ENCODE measurements around the gene PDXDC1. TPM values are rescaled to one million over a fixed set of nuclear protein-coding genes. Genes with fewer than 3 reads are reported as not detected.
"Not testable (repeated sequence)": the region's sequence is repeated elsewhere in the genome, so short reads cannot be mapped to it uniquely, and the experiment has no call there.

The PDXDC1 gene
- total RNA-seq, 1 donor from 2014 or later = 123 TPM

GRCh38 chr16:15021429-15021828 lies 46.6 kb downstream of the PDXDC1 start:
- Histone ChIP-seq H3K4me1 (ENCODE audit: insufficient read depth, low read length) (peaks cover 17% of the 10 kb centered on the region), H3K79me2 (ENCODE audit: insufficient read depth, low read length) (peaks cover 10% of the 10 kb centered on the region), H4K20me1 (ENCODE audit: insufficient read depth, low read length) (peaks cover 42% of the 10 kb centered on the region), H3K36me3 (ENCODE audit: insufficient read depth, low read length) (peaks cover 14% of the 10 kb centered on the region)
- H3K36me3 Mint-ChIP-seq (ENCODE audit: low read depth, unreplicated experiment) = peaks cover 51% of the 10 kb centered on the region
- peak; percentile 74 for DNase-seq (ENCODE audit: low read depth)
- H3K4me3 Mint-ChIP-seq (ENCODE audit: unreplicated experiment); FAIRE-seq; H3K9ac ChIP-seq (ENCODE audit: low read length); H3K27me3 ChIP-seq (ENCODE audit: insufficient read depth, low read length); H3K9me3 ChIP-seq (ENCODE audit: insufficient read depth, low read depth, low read length); H2AFZ ChIP-seq (ENCODE audit: low read depth, low read length); H3K4me3 ChIP-seq (ENCODE audit: insufficient read depth, low read depth, low read length); H3K9me3 Mint-ChIP-seq (ENCODE audit: unreplicated experiment); H3K27ac ChIP-seq (ENCODE audit: low read depth, low read length); H3K4me2 ChIP-seq (ENCODE audit: low read length); H3K27me3 Mint-ChIP-seq (ENCODE audit: low read depth, unreplicated experiment): not testable (repeated sequence)
- peaks cover 39% of the 10 kb centered on the region for H3K4me1 Mint-ChIP-seq (ENCODE audit: low read depth, unreplicated experiment)
- peak overlapping the region; percentile 41 for H3K27ac Mint-ChIP-seq (ENCODE audit: unreplicated experiment)

GRCh38 chr16:15022194-15022593 lies 47.4 kb downstream of the PDXDC1 start:
- H3K4me2 ChIP-seq (ENCODE audit: low read length); H3K9ac ChIP-seq (ENCODE audit: low read length); H3K4me3 Mint-ChIP-seq (ENCODE audit: unreplicated experiment); H3K9me3 ChIP-seq (ENCODE audit: insufficient read depth, low read depth, low read length); H3K4me3 ChIP-seq (ENCODE audit: insufficient read depth, low read depth, low read length); H3K9me3 Mint-ChIP-seq (ENCODE audit: unreplicated experiment); H3K27me3 Mint-ChIP-seq (ENCODE audit: low read depth, unreplicated experiment); H3K27ac ChIP-seq (ENCODE audit: low read depth, low read length); H2AFZ ChIP-seq (ENCODE audit: low read depth, low read length); FAIRE-seq; H3K27me3 ChIP-seq (ENCODE audit: insufficient read depth, low read length): not testable (repeated sequence)
- H3K27ac Mint-ChIP-seq (ENCODE audit: unreplicated experiment) = peak overlapping the region; percentile 2
- DNase-seq (ENCODE audit: low read depth) = peak; percentile 23
- peak; percentile 42 for TF ChIP-seq CTCF (IDR thresholded peaks at IDR 0.05; ENCODE audit: insufficient read depth, low read depth, low read length)
- peaks cover 32% of the 10 kb centered on the region for H3K4me1 Mint-ChIP-seq (ENCODE audit: low read depth, unreplicated experiment)
- peaks cover 15% of the 10 kb centered on the region for H3K79me2 ChIP-seq (ENCODE audit: insufficient read depth, low read length)
- H3K36me3 ChIP-seq (ENCODE audit: insufficient read depth, low read length) = peaks cover 19% of the 10 kb centered on the region
- H3K4me1 ChIP-seq (ENCODE audit: insufficient read depth, low read length) = peaks cover 11% of the 10 kb centered on the region
- peaks cover 50% of the 10 kb centered on the region for H4K20me1 ChIP-seq (ENCODE audit: insufficient read depth, low read length)
- peaks cover 51% of the 10 kb centered on the region for H3K36me3 Mint-ChIP-seq (ENCODE audit: low read depth, unreplicated experiment)

- not testable (repeated sequence) for H3K27me3 ChIP-seq (ENCODE audit: insufficient read depth, low read length); H2AFZ ChIP-seq (ENCODE audit: low read depth, low read length); H3K4me2 ChIP-seq (ENCODE audit: low read length); H3K4me3 Mint-ChIP-seq (ENCODE audit: unreplicated experiment); H3K27ac ChIP-seq (ENCODE audit: low read depth, low read length); H3K4me3 ChIP-seq (ENCODE audit: insufficient read depth, low read depth, low read length); H3K9ac ChIP-seq (ENCODE audit: low read length); H3K27ac Mint-ChIP-seq (ENCODE audit: unreplicated experiment); DNase-seq (ENCODE audit: low read depth); H3K9me3 ChIP-seq (ENCODE audit: insufficient read depth, low read depth, low read length); H3K27me3 Mint-ChIP-seq (ENCODE audit: low read depth, unreplicated experiment); FAIRE-seq; H3K9me3 Mint-ChIP-seq (ENCODE audit: unreplicated experiment)
- Histone ChIP-seq H3K79me2 (ENCODE audit: insufficient read depth, low read length) (peaks cover 20% of the 10 kb centered on the region), H3K4me1 (ENCODE audit: insufficient read depth, low read length) (peaks cover 11% of the 10 kb centered on the region), H4K20me1 (ENCODE audit: insufficient read depth, low read length) (peaks cover 54% of the 10 kb centered on the region), H3K36me3 (ENCODE audit: insufficient read depth, low read length) (peaks cover 19% of the 10 kb centered on the region)
- peaks cover 30% of the 10 kb centered on the region for H3K4me1 Mint-ChIP-seq (ENCODE audit: low read depth, unreplicated experiment)
- peaks cover 47% of the 10 kb centered on the region for H3K36me3 Mint-ChIP-seq (ENCODE audit: low read depth, unreplicated experiment)
These were observed 48.7 kb downstream of the PDXDC1 start for GRCh38 chr16:15023381-15024077.

GRCh38 chr16:15024858-15025199 lies 50.0 kb downstream of the PDXDC1 start:
- H2AFZ ChIP-seq (ENCODE audit: low read depth, low read length); H3K9me3 Mint-ChIP-seq (ENCODE audit: unreplicated experiment); DNase-seq (ENCODE audit: low read depth); H3K4me3 ChIP-seq (ENCODE audit: insufficient read depth, low read depth, low read length); H3K27ac ChIP-seq (ENCODE audit: low read depth, low read length); H3K27me3 ChIP-seq (ENCODE audit: insufficient read depth, low read length); H3K4me2 ChIP-seq (ENCODE audit: low read length); FAIRE-seq; H3K27me3 Mint-ChIP-seq (ENCODE audit: low read depth, unreplicated experiment); H3K9ac ChIP-seq (ENCODE audit: low read length); H3K9me3 ChIP-seq (ENCODE audit: insufficient read depth, low read depth, low read length): not testable (repeated sequence)
- H3K79me2 ChIP-seq (ENCODE audit: insufficient read depth, low read length) = peaks cover 27% of the 10 kb centered on the region
- Mint-ChIP-seq H3K4me1 (ENCODE audit: low read depth, unreplicated experiment) (peaks cover 30% of the 10 kb centered on the region), H3K36me3 (ENCODE audit: low read depth, unreplicated experiment) (peaks cover 46% of the 10 kb centered on the region), H3K27ac (ENCODE audit: unreplicated experiment) (peak overlapping the region; percentile 75), H3K4me3 (ENCODE audit: unreplicated experiment) (peak overlapping the region; percentile 13)
- peaks cover 18% of the 10 kb centered on the region for H3K4me1 ChIP-seq (ENCODE audit: insufficient read depth, low read length)
- peaks cover 65% of the 10 kb centered on the region for H4K20me1 ChIP-seq (ENCODE audit: insufficient read depth, low read length)
- H3K36me3 ChIP-seq (ENCODE audit: insufficient read depth, low read length) = peaks cover 19% of the 10 kb centered on the region

GRCh38 chr16:15025234-15025951 lies 50.6 kb downstream of the PDXDC1 start:
- peaks cover 19% of the 10 kb centered on the region for H3K36me3 ChIP-seq (ENCODE audit: insufficient read depth, low read length)
- not testable (repeated sequence) for H3K9me3 ChIP-seq (ENCODE audit: insufficient read depth, low read depth, low read length); H3K4me3 ChIP-seq (ENCODE audit: insufficient read depth, low read depth, low read length); H3K4me3 Mint-ChIP-seq (ENCODE audit: unreplicated experiment); H2AFZ ChIP-seq (ENCODE audit: low read depth, low read length); H3K9me3 Mint-ChIP-seq (ENCODE audit: unreplicated experiment); H3K27me3 ChIP-seq (ENCODE audit: insufficient read depth, low read length); H3K27me3 Mint-ChIP-seq (ENCODE audit: low read depth, unreplicated experiment)
- peak overlapping the region; percentile 24 for H3K27ac ChIP-seq (ENCODE audit: low read depth, low read length)
- peaks cover 65% of the 10 kb centered on the region for H4K20me1 ChIP-seq (ENCODE audit: insufficient read depth, low read length)
- Mint-ChIP-seq H3K27ac (ENCODE audit: unreplicated experiment) (peak overlapping the region; percentile 75), H3K4me1 (ENCODE audit: low read depth, unreplicated experiment) (peaks cover 30% of the 10 kb centered on the region), H3K36me3 (ENCODE audit: low read depth, unreplicated experiment) (peaks cover 43% of the 10 kb centered on the region)
- peak overlapping the region; percentile 8 for H3K9ac ChIP-seq (ENCODE audit: low read length)
- FAIRE-seq = peak; percentile 88
- peak; percentile 42 for DNase-seq (ENCODE audit: low read depth)
- H3K4me2 ChIP-seq (ENCODE audit: low read length) = peak overlapping the region; percentile 44
- peaks cover 28% of the 10 kb centered on the region for H3K79me2 ChIP-seq (ENCODE audit: insufficient read depth, low read length)
- peaks cover 18% of the 10 kb centered on the region for H3K4me1 ChIP-seq (ENCODE audit: insufficient read depth, low read length)

Measured in astrocyte (in vitro differentiated cells and primary cell).